SK-N-SH treated with all-trans-retinoic acid at 6 μM for 48 hours (cell line): ENCODE results near the gene DNHD1.

Experiments
- ARNTL ChIP-seq: fragments of 450-650 bp; formaldehyde crosslinking; IDR thresholded peaks from 2 replicates; pipeline ENCODE4 v1.5.0; 2020; ENCODE audit warnings: low read depth, mild to moderate bottlenecking, moderate library complexity, borderline replicate concordance
- CREB5 ChIP-seq: fragments of 250-450 bp; sonication (Bioruptor Pico); IDR thresholded peaks from 2 replicates; pipeline ENCODE4 v1.5.1; 2020; ENCODE audit warnings: low read depth, mild to moderate bottlenecking, moderate library complexity
- ISL1 ChIP-seq: fragments of 250-450 bp; sonication (Bioruptor Pico); IDR thresholded peaks from 2 replicates; pipeline ENCODE4 v2.1.2; 2022; ENCODE audit warnings: mild to moderate bottlenecking, moderate library complexity
- PPARA ChIP-seq: fragments of 250-450 bp; sonication (Bioruptor Pico); IDR thresholded peaks from 2 replicates; pipeline ENCODE4 v1.5.0; 2020; ENCODE audit warnings: mild to moderate bottlenecking, borderline replicate concordance
- SNAI2 ChIP-seq: fragments of 250-450 bp; sonication (Bioruptor Pico); IDR thresholded peaks from 2 replicates; pipeline ENCODE4 v1.5.0; 2020; ENCODE audit warnings: mild to moderate bottlenecking, moderate library complexity
- TSHZ2 ChIP-seq: fragments of 250-450 bp; sonication (Bioruptor Pico); IDR thresholded peaks from 2 replicates; pipeline ENCODE4 v1.5.0; 2020; ENCODE audit warnings: mild to moderate bottlenecking, moderate library complexity
- ZC3H10 ChIP-seq: fragments of 250-450 bp; sonication (Bioruptor Pico); IDR thresholded peaks from 2 replicates; pipeline ENCODE4 v1.5.1; 2021; ENCODE audit warnings: mild to moderate bottlenecking, moderate library complexity
- ZFP30 ChIP-seq: fragments of 450-650 bp; formaldehyde crosslinking; IDR thresholded peaks from 2 replicates; pipeline ENCODE4 v1.5.0; 2022; ENCODE audit warnings: mild to moderate bottlenecking, moderate library complexity

GRCh38 chr11:6574816-6575715, 78.0 kb downstream of the DNHD1 start:
- TF ChIP-seq ZFP30 (CRISPR knock-in tag) (no peak), ARNTL (CRISPR knock-in tag) (no peak), ZC3H10 (no peak), TSHZ2 (CRISPR knock-in tag) (no peak), CREB5 (CRISPR knock-in tag) (no peak), PPARA (no peak), SNAI2 (CRISPR knock-in tag) (no peak), ISL1 (CRISPR knock-in tag) (no peak)
